Hepatocyte (in vitro differentiated cells): ENCODE results near the gene BOK. TPM values are rescaled to one million over a fixed set of nuclear protein-coding genes. Genes with fewer than 3 reads are reported as not detected.

ENCODE experiments used
- DNase-seq: peaks from one replicate; pipeline ENCODE4 v3.0.0-alpha.2; 2016; ENCODE audit warnings: low spot score
- H2AFZ ChIP-seq: fragments of 200-600 bp; sonication (generic); 2 replicates; pipeline ENCODE4 v1.6.0; 2016; ENCODE audit warnings: antibody characterized with exemption, mild to moderate bottlenecking
- H3K27ac ChIP-seq: fragments of 200-600 bp; sonication (generic); 2 replicates; pipeline ENCODE4 v1.5.1; 2016; ENCODE audit warnings: mild to moderate bottlenecking
- H3K27me3 ChIP-seq: fragments of 200-600 bp; sonication (generic); 2 replicates; pipeline ENCODE4 v1.6.1; 2016
- H3K36me3 ChIP-seq: fragments of 200-600 bp; sonication (generic); replicated peaks from 2 replicates; pipeline ENCODE4 v1.5.1; 2016; ENCODE audit warnings: low read depth; ENCODE audit not compliant: insufficient read depth
- H3K4me1 ChIP-seq: fragments of 200-600 bp; sonication (generic); 2 replicates; pipeline ENCODE4 v1.5.1; 2016; ENCODE audit warnings: mild to moderate bottlenecking, moderate library complexity; ENCODE audit not compliant: insufficient read depth
- H3K4me2 ChIP-seq: fragments of 200-600 bp; sonication (generic); 2 replicates; pipeline ENCODE4 v1.6.0; 2016
- H3K4me3 ChIP-seq: fragments of 200-600 bp; sonication (generic); 2 replicates; pipeline ENCODE4 v1.5.1; 2016; ENCODE audit warnings: mild to moderate bottlenecking
- H3K79me2 ChIP-seq: fragments of 200-600 bp; sonication (generic); 2 replicates; pipeline ENCODE4 v1.6.0; 2017; ENCODE audit warnings: mild to moderate bottlenecking
- H3K9me2 ChIP-seq: fragments of 200-600 bp; sonication (generic); replicated peaks from 2 replicates; pipeline ENCODE4 v1.6.0; 2017; ENCODE audit warnings: mild to moderate bottlenecking; ENCODE audit not compliant: insufficient read depth
- H3K9me3 ChIP-seq: fragments of 200-600 bp; sonication (generic); 2 replicates; pipeline ENCODE4 v1.5.1; 2016; ENCODE audit warnings: low read depth, mild to moderate bottlenecking
- H4K20me1 ChIP-seq: fragments of 200-600 bp; sonication (generic); 2 replicates; pipeline ENCODE4 v1.6.0; 2016; ENCODE audit warnings: mild to moderate bottlenecking; ENCODE audit not compliant: insufficient read depth, poor library complexity, severe bottlenecking
- CTCF ChIP-seq: fragments of 200-600 bp; sonication (generic); IDR thresholded peaks from 2 replicates; pipeline ENCODE4 v1.5.1; 2016; ENCODE audit warnings: antibody characterized with exemption, mild to moderate bottlenecking; ENCODE audit not compliant: poor library complexity
- EZH2 ChIP-seq: fragments of 200-600 bp; sonication (generic); IDR thresholded peaks from 2 replicates; pipeline ENCODE4 v1.6.1; 2016; ENCODE audit warnings: antibody characterized with exemption, mild to moderate bottlenecking, borderline replicate concordance
- EZH2phosphoT487 ChIP-seq: fragments of 200-600 bp; sonication (generic); IDR thresholded peaks from one replicate; pipeline ENCODE4 v1.6.1; 2018; ENCODE audit warnings: antibody characterized with exemption, mild to moderate bottlenecking, low read depth, moderate library complexity; ENCODE audit not compliant: unreplicated experiment, severe bottlenecking
- WGBS: methylation state at CpG from one replicate; pipeline ENCODE4 v1.1.6; 2016; ENCODE audit warnings: low lambda C conversion rate; ENCODE audit errors: missing lambda C conversion rate; 5-methylcytosine and 5-hydroxymethylcytosine counted together
- polyA plus RNA-seq: library from polyadenylated mRNA; unstranded; fragments of >200 nt; fragmentation: Nextera tagmentation; extraction: Ambion mirVana; gene quantifications from 2 replicates; pipeline ENCODE4 v1.2.1, GENCODE V29; 2016
- total RNA-seq: library from RNA; depleted of rRNA; stranded (reverse); fragments of >200 nt; gene quantifications from 2 replicates; pipeline ENCODE4 v1.2.3, GENCODE V29; 2014

Gene BOK
- total and polyA plus RNA-seq, 2 experiments from 2014 or later, result 24.2 to 26.5 TPM

DNA sequence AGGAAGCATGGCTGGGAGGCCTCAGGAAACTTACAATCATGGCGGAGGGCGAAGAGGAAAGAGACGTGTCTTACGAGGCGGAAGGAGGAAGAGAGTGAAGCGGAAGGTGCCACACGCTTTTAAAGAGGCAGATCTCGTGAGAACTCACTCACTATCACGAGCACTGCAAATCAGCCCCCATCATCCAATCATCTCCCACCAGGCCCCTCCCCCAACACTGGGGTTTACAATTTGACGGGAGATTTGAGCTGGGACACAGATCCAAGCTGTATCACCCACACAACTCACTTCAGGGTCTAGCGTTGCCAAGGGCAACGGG, 5.1 kb upstream of the BOK start:
- TF ChIP-seq CTCF (no peak), EZH2 (no peak), EZH2phosphoT487 (no peak)

DNA sequence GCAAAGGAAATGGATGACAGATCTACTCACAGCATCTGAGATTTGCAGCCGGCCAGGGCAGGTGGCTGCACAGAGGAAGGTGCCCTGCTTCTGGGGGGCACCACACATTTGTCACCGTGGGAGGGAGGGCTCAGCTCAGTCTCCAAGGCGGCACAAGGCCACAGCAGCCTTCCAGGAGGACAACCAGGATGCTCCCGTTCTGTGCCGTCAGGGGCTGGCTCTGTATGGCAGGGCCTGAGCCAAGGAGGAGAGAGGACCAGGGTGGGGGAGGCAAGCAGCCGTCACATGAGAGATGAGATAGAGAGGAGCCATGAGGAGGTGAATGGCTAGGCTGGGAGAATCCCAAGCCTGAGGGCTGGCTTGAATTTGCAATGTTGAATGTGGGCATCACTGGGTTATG, 4.6 kb upstream of the BOK start:
- Histone ChIP-seq H3K27ac (no peak overlapping the region), H3K36me3 (no peaks in the 10 kb centered on the region), H2AFZ (no peak overlapping the region), H4K20me1 (no peaks in the 10 kb centered on the region), H3K27me3 (no peaks in the 10 kb centered on the region), H3K4me2 (no peak overlapping the region), H3K79me2 (no peaks in the 10 kb centered on the region), H3K9me2 (no peaks in the 10 kb centered on the region), H3K4me3 (no peak overlapping the region), H3K4me1 (peaks cover 20% of the 10 kb centered on the region), H3K9me3 (peaks cover 3% of the 10 kb centered on the region)
- no peak for DNase-seq
- TF ChIP-seq EZH2phosphoT487, result no peak
- no peak for TF ChIP-seq EZH2
- TF ChIP-seq CTCF, result no peak
- WGBS, result 84% methylated on average over 6 of the region's 6 CpGs

More for the DNA sequence above, 5.1 kb upstream of the BOK start:
- Histone ChIP-seq H3K27me3 (no peaks in the 10 kb centered on the region), H3K4me3 (no peak overlapping the region), H3K4me1 (peaks cover 20% of the 10 kb centered on the region), H3K9me2 (no peaks in the 10 kb centered on the region), H3K27ac (no peak overlapping the region), H4K20me1 (no peaks in the 10 kb centered on the region), H3K79me2 (no peaks in the 10 kb centered on the region), H3K9me3 (peaks cover 3% of the 10 kb centered on the region), H3K36me3 (no peaks in the 10 kb centered on the region), H3K4me2 (no peak overlapping the region), H2AFZ (no peak overlapping the region)
- WGBS, result 93% methylated on average over 12 of the region's 12 CpGs
- DNase-seq, result no peak

DNA sequence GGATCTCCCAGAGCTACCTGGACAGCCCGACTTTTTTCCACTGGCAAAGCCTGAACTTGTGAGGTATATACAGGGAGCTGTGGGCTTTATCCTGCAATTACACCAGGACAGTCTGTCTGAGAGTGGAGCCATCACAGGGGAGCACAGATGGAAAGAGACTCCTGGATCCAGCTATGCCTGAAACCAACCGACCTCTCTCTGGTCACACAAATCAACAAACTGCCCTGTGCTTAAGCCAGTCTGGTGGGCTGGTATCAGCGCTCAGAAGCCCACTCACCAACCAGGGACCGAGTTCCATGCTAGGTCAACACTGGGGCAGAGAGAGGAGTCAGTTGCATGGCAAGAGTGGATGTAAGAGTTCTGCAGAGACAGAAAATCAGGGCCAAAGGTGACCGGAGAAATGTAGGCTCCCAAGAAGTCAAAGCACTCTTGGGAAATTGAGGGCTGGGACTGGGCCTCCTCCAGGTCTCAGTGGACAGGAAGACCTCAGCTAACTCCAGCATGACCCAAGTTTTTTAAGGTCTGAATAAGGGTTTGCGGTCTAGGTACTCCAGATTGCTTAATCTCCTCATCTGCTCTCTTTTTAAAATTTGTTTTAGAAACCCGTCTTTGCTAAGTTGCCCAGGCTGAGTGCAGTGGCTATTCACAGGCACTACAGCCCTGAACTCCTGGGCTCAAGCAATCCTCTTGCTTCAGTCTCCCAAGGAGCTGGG, 3.8 kb upstream of the BOK start:
- no peaks in the 10 kb centered on the region for H3K9me2 ChIP-seq
- peaks cover 20% of the 10 kb centered on the region for H3K4me1 ChIP-seq
- H3K36me3 ChIP-seq, result no peaks in the 10 kb centered on the region
- no peak for DNase-seq
- H3K79me2 ChIP-seq, result peaks cover 6% of the 10 kb centered on the region
- no peaks in the 10 kb centered on the region for H4K20me1 ChIP-seq
- no peaks in the 10 kb centered on the region for H3K27me3 ChIP-seq
- H3K27ac ChIP-seq, result no peak overlapping the region
- H3K4me2 ChIP-seq, result no peak overlapping the region
- 91% methylated on average over 7 of the region's 7 CpGs for WGBS
- TF ChIP-seq EZH2phosphoT487 (no peak), EZH2 (no peak), CTCF (no peak)
- peaks cover 3% of the 10 kb centered on the region for H3K9me3 ChIP-seq
- no peak overlapping the region for H3K4me3 ChIP-seq
- H2AFZ ChIP-seq, result no peak overlapping the region
